ENCODE data around the gene RAET1E.
"Not testable (repeated sequence)": the region's sequence is repeated elsewhere in the genome, so short reads cannot be mapped to it uniquely, and the experiment has no call there.

Gene RAET1E, protein sequence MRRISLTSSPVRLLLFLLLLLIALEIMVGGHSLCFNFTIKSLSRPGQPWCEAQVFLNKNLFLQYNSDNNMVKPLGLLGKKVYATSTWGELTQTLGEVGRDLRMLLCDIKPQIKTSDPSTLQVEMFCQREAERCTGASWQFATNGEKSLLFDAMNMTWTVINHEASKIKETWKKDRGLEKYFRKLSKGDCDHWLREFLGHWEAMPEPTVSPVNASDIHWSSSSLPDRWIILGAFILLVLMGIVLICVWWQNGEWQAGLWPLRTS

DNA sequence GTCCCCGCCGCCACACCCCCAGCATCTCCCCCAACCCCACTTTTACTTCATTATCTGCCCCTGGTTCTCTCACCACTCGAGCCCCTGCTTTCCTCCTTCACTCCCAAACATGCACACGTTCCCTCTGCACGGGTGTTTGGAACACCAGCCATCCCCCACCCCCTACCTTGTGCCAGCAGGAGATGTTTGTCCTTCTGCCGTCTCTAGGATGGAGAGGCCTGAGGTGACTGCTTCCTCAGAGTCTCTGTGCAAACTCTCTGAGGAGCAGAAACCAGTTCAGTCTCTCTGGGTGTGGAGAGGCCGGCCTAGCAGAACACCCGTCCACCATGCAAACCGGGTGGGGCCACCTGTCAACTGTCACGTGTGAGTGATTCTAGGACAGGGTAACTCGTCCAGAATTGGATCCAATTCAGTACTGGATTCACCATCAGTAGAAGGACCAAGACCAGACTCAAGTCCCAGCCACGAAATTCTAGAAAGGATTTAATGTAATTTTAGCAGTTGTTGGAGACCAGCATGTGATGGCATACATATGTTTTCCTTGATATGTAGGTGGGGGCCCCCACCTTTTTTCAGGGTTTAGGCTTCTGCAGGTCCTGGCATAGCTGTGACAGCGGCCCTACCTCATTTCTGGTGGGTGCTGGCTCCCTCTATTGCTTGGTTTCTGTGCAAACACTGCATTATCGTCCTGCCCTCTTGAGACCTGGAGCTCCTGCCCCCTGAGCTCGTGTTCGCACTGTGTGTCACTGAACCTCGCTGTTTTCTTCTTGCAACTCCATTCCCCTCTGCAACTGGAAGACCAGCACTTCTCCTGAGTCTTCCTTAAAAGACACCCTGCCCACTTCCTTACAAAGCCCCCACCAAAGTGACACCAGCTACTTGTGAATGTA is at the start of gene RAET1E:
TSS of gene RAET1E (minus strand) at position 259 of the 890 bp plus-strand sequence. CDS start 7,212 bp downstream, outside the sequence.
- peak within 1 kb of the TSS; percentile 56 for H3K9ac ChIP-seq (ENCODE audit: low read length)
- H3K4me1 ChIP-seq (ENCODE audit: control insufficient read depth, insufficient read depth, low read length), result peaks cover 35% of the 10 kb centered on the region
- H3K9me3 ChIP-seq (ENCODE audit: control insufficient read depth, low read length), result no peaks in the 10 kb centered on the region
- no peaks in the 10 kb centered on the region for H3K27me3 ChIP-seq (ENCODE audit: control insufficient read depth, insufficient read depth, low read length)
- no peaks in the 10 kb centered on the region for H3K36me3 ChIP-seq (ENCODE audit: control insufficient read depth, insufficient read depth, low read length)
- H3K4me3 ChIP-seq (ENCODE audit: low read length), result no peak within 1 kb of the TSS

DNA sequence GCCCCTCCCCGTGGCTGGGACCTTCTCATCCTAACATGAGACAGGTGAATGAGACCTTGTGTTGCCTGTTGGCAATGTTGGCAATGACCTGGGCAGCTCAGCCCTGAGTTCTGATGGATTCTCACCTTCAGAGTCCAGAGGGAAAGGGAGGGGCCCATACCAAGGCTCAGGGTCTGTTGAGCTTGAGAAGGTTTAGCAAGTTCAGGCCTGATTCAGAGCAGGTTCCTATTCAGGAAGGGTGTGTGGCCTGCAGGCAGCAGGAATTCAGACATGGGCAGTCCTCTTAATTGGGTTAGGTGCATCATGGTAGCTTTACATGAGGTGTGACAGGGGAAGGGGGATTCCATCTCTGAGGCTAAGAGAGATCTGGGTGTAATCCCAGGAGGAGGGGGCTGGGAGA is 49.6 kb upstream of the RAET1E start:
- not testable (repeated sequence) for H3K4me1 ChIP-seq (ENCODE audit: control insufficient read depth, insufficient read depth, low read length); H3K36me3 ChIP-seq (ENCODE audit: control insufficient read depth, insufficient read depth, low read length); H3K9me3 ChIP-seq (ENCODE audit: control insufficient read depth, low read length); H3K9ac ChIP-seq (ENCODE audit: low read length); H3K4me3 ChIP-seq (ENCODE audit: low read length)
- H3K27me3 ChIP-seq (ENCODE audit: control insufficient read depth, insufficient read depth, low read length), result peaks cover 40% of the 10 kb centered on the region

- H3K9me3 ChIP-seq (ENCODE audit: control insufficient read depth, low read length); H3K4me3 ChIP-seq (ENCODE audit: low read length); H3K9ac ChIP-seq (ENCODE audit: low read length); H3K36me3 ChIP-seq (ENCODE audit: control insufficient read depth, insufficient read depth, low read length); H3K4me1 ChIP-seq (ENCODE audit: control insufficient read depth, insufficient read depth, low read length): not testable (repeated sequence)
- peaks cover 40% of the 10 kb centered on the region for H3K27me3 ChIP-seq (ENCODE audit: control insufficient read depth, insufficient read depth, low read length)
Measured at GRCh38 chr6:149946631-149947030, 48.7 kb upstream of the RAET1E start.

GRCh38 chr6:149945276-149945675 is 47.4 kb upstream of the RAET1E start:
- H3K9ac ChIP-seq (ENCODE audit: low read length); H3K4me3 ChIP-seq (ENCODE audit: low read length); H3K4me1 ChIP-seq (ENCODE audit: control insufficient read depth, insufficient read depth, low read length); H3K9me3 ChIP-seq (ENCODE audit: control insufficient read depth, low read length); H3K36me3 ChIP-seq (ENCODE audit: control insufficient read depth, insufficient read depth, low read length): not testable (repeated sequence)
- peaks cover 41% of the 10 kb centered on the region for H3K27me3 ChIP-seq (ENCODE audit: control insufficient read depth, insufficient read depth, low read length)

DNA sequence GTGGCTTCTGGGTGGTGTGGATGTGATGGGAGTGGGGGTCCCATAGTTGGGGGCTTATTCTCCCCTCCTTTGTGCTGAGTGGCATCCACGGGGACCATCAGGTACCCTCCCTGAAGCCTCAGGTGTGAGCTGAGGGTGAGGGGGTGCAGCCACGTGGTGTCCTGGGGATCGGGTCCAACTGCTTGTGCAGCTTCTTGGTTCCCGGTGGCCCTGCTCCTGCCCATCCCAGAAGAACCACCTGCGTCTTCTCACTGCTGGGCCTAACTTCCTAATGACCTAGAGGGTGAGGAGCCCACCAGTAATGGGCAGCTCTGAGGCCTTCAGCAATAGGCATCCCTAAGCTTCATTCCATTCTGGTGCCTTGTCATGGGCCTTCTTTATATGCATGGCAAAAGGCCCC is 45.4 kb upstream of the RAET1E start:
- not testable (repeated sequence) for H3K4me1 ChIP-seq (ENCODE audit: control insufficient read depth, insufficient read depth, low read length); H3K9ac ChIP-seq (ENCODE audit: low read length); H3K4me3 ChIP-seq (ENCODE audit: low read length); H3K36me3 ChIP-seq (ENCODE audit: control insufficient read depth, insufficient read depth, low read length); H3K9me3 ChIP-seq (ENCODE audit: control insufficient read depth, low read length)
- peaks cover 47% of the 10 kb centered on the region for H3K27me3 ChIP-seq (ENCODE audit: control insufficient read depth, insufficient read depth, low read length)

DNA sequence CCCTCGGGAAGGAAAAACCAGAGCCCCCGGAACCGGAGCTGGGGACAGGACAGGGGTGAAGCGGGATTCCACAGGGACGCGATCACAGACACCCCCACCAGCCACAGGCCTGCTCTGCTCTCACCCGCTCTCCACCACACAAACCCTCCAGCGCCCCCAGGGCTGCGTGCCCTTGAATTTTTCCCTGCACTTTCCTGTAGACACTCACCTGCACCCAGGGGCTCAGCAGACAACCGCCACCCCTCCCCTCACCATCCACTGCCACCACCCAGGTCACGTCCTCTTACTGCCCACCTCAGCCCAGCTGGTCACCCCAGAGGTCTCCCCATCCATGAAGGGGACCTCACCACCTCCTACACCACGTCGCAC is 44.5 kb upstream of the RAET1E start:
- Histone ChIP-seq H3K36me3 (ENCODE audit: control insufficient read depth, insufficient read depth, low read length) (no peaks in the 10 kb centered on the region), H3K4me1 (ENCODE audit: control insufficient read depth, insufficient read depth, low read length) (peaks cover 9% of the 10 kb centered on the region), H3K9me3 (ENCODE audit: control insufficient read depth, low read length) (no peaks in the 10 kb centered on the region), H3K9ac (ENCODE audit: low read length) (no peak overlapping the region), H3K4me3 (ENCODE audit: low read length) (no peak overlapping the region), H3K27me3 (ENCODE audit: control insufficient read depth, insufficient read depth, low read length) (peaks cover 51% of the 10 kb centered on the region)

DNA sequence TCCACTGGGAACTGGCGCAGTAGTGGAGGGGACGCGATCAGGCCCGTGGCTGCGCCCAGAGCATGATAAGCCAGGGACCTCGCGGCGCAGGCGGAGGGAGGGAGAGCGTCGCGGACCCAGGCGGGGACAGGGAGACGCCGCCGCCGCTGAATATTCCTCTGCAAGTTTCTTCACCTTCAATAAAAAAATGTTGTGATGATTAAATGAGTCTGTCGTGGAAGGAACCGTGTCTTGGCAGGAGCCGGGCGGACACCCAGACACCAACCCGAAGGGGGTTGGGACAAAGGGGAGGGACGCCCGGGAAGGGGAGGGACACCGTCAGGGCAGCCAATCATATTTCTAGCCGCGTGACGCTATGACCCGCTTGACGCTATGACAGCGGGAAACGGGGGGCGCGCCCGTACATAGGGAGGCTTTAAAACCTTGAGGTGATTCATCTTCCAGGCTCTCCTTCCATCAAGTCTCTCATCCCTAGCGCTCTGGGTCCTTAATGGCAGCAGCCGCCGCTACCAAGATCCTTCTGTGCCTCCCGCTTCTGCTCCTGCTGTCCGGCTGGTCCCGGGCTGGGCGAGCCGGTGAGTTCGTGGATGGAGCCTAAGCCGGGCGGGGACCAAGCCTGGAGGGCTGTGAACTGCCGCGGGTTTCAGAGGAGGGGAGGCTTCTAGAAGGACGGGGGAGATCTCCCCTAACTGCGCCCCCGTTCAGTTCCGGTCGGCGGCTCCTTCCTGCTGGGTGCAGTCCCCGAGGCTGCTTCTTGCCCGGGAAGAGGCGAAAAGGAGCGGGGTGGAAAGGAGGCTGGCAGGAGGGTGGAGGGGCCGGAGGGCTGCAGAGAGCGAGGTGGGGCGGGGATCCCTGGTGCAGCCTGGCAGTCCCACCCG is 43.9 kb upstream of the RAET1E start, which contains the start of gene ULBP2:
TSS of gene ULBP2 (plus strand) at position 432 of the 878 bp plus-strand sequence. CDS start at position 491, 59 bp downstream.
- peaks cover 9% of the 10 kb centered on the region for H3K4me1 ChIP-seq (ENCODE audit: control insufficient read depth, insufficient read depth, low read length)
- H3K4me3 ChIP-seq (ENCODE audit: low read length), result peak within 1 kb of the TSS; percentile 50
- no peaks in the 10 kb centered on the region for H3K9me3 ChIP-seq (ENCODE audit: control insufficient read depth, low read length)
- H3K27me3 ChIP-seq (ENCODE audit: control insufficient read depth, insufficient read depth, low read length), result peaks cover 56% of the 10 kb centered on the region
- H3K9ac ChIP-seq (ENCODE audit: low read length), result peak within 1 kb of the TSS; percentile 12
- H3K36me3 ChIP-seq (ENCODE audit: control insufficient read depth, insufficient read depth, low read length), result no peaks in the 10 kb centered on the region

GRCh38 chr6:149940672-149940982 is 42.7 kb upstream of the RAET1E start:
- Histone ChIP-seq H3K27me3 (ENCODE audit: control insufficient read depth, insufficient read depth, low read length) (peaks cover 68% of the 10 kb centered on the region), H3K4me1 (ENCODE audit: control insufficient read depth, insufficient read depth, low read length) (peaks cover 9% of the 10 kb centered on the region), H3K4me3 (ENCODE audit: low read length) (no peak overlapping the region), H3K36me3 (ENCODE audit: control insufficient read depth, insufficient read depth, low read length) (no peaks in the 10 kb centered on the region), H3K9me3 (ENCODE audit: control insufficient read depth, low read length) (no peaks in the 10 kb centered on the region), H3K9ac (ENCODE audit: low read length) (no peak overlapping the region)

DNA sequence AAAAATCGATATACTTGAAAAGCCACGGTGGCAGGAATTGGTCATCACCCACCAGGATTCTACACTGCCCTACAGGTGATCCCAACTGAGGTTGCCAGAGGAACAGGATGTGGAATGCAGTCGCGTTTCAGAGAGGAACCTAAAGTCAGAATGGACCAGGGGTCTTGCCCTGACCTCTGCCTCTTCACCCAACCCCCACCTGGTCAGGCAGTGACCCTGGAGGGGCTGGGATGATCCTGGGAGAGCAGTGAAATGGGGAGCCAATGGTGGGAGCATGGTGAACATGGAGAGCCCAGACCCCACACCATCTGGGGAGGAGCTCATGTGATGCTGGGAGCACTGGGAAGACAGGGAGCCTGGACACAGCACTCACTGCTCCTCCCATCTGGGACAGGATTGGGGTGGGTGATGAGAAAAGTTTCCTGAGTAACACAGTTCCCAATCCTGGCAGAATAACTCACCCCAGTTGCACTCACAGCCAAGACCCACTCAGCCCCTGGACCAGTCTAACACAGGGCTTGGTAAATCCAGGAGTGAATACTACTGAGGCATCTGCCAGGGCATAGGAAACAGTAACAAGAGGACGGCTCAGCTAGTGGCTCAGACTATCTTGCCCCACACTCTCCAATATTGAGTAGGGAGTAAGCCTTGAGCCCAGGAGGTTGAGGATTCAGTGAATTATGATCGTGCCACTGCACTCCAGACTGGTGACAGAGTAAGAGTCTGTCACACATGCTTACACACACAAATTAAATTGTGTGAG is 42.2 kb upstream of the RAET1E start:
- Histone ChIP-seq H3K4me1 (ENCODE audit: control insufficient read depth, insufficient read depth, low read length) (peaks cover 9% of the 10 kb centered on the region), H3K27me3 (ENCODE audit: control insufficient read depth, insufficient read depth, low read length) (peaks cover 73% of the 10 kb centered on the region), H3K9me3 (ENCODE audit: control insufficient read depth, low read length) (no peaks in the 10 kb centered on the region), H3K36me3 (ENCODE audit: control insufficient read depth, insufficient read depth, low read length) (no peaks in the 10 kb centered on the region), H3K4me3 (ENCODE audit: low read length) (no peak overlapping the region), H3K9ac (ENCODE audit: low read length) (no peak overlapping the region)

DNA sequence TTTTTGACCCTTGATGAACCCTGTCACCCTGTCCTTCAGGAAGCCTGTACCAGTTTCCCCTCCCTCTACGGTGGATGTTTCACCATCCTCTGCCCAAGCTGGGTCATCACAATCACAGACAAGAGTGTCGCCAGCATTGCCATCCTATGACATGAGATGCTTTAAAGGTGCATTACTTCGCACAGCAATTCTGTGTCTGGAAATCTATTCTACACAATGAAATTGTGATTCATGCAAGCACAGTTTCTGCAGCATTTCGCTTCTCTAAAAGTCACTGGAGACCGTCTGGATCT is 41.4 kb upstream of the RAET1E start:
- peaks cover 80% of the 10 kb centered on the region for H3K27me3 ChIP-seq (ENCODE audit: control insufficient read depth, insufficient read depth, low read length)
- no peaks in the 10 kb centered on the region for H3K36me3 ChIP-seq (ENCODE audit: control insufficient read depth, insufficient read depth, low read length)
- no peaks in the 10 kb centered on the region for H3K9me3 ChIP-seq (ENCODE audit: control insufficient read depth, low read length)
- no peak overlapping the region for H3K4me3 ChIP-seq (ENCODE audit: low read length)
- peaks cover 9% of the 10 kb centered on the region for H3K4me1 ChIP-seq (ENCODE audit: control insufficient read depth, insufficient read depth, low read length)
- H3K9ac ChIP-seq (ENCODE audit: low read length), result no peak overlapping the region

- Histone ChIP-seq H3K9ac (ENCODE audit: low read length) (no peak overlapping the region), H3K27me3 (ENCODE audit: control insufficient read depth, insufficient read depth, low read length) (peaks cover 82% of the 10 kb centered on the region)
Measured at GRCh38 chr6:149938571-149939355, 40.9 kb upstream of the RAET1E start.

More at GRCh38 chr6:149938571-149939355, 40.9 kb upstream of the RAET1E start:
- Histone ChIP-seq H3K4me1 (ENCODE audit: control insufficient read depth, insufficient read depth, low read length) (peaks cover 9% of the 10 kb centered on the region), H3K9me3 (ENCODE audit: control insufficient read depth, low read length) (no peaks in the 10 kb centered on the region), H3K36me3 (ENCODE audit: control insufficient read depth, insufficient read depth, low read length) (no peaks in the 10 kb centered on the region), H3K4me3 (ENCODE audit: low read length) (no peak overlapping the region)
